GM21576 (cell line): ENCODE results near the gene KIAA0825.

Experiments used
- ATAC-seq: cut with Tn5 transposase; IDR thresholded peaks from one replicate; pipeline ENCODE4 v1.9.1; 2021; ENCODE audit warnings: mild to moderate bottlenecking, moderate library complexity; ENCODE audit not compliant: unreplicated experiment

The KIAA0825 gene

GRCh38 chr5:94517490-94518488 lies 100.6 kb downstream of the KIAA0825 start:
- no peak for ATAC-seq

- no peak for ATAC-seq
These were observed 102.3 kb downstream of the KIAA0825 start for GRCh38 chr5:94516148-94516547.

GRCh38 chr5:94508461-94509148 lies 109.8 kb downstream of the KIAA0825 start:
- ATAC-seq, result no peak

- ATAC-seq, result no peak
These were observed 112.9 kb downstream of the KIAA0825 start for GRCh38 chr5:94505327-94506068.

GRCh38 chr5:94503677-94504076 lies 114.7 kb downstream of the KIAA0825 start:
- ATAC-seq, result no peak

GRCh38 chr5:94501365-94501764 lies 117.0 kb downstream of the KIAA0825 start:
- no peak for ATAC-seq

GRCh38 chr5:94499806-94500205 lies 118.6 kb downstream of the KIAA0825 start:
- no peak for ATAC-seq

- ATAC-seq, result no peak
These were observed 120.2 kb downstream of the KIAA0825 start for GRCh38 chr5:94498199-94498598.

- no peak for ATAC-seq
These were observed 133.3 kb downstream of the KIAA0825 start for GRCh38 chr5:94485067-94485466.

- no peak for ATAC-seq
These were observed 137.3 kb downstream of the KIAA0825 start for GRCh38 chr5:94481059-94481458.

GRCh38 chr5:94480486-94480885 lies 137.9 kb downstream of the KIAA0825 start:
- no peak for ATAC-seq

GRCh38 chr5:94473936-94474335 lies 144.5 kb downstream of the KIAA0825 start:
- ATAC-seq, result no peak

GRCh38 chr5:94471521-94471920 lies 146.9 kb downstream of the KIAA0825 start:
- no peak for ATAC-seq

- ATAC-seq, result no peak
These were observed 147.6 kb downstream of the KIAA0825 start for GRCh38 chr5:94470802-94471201.

- no peak for ATAC-seq
These were observed 148.5 kb downstream of the KIAA0825 start for GRCh38 chr5:94469894-94470329.

- ATAC-seq, result no peak
These were observed 150.2 kb downstream of the KIAA0825 start for GRCh38 chr5:94467954-94468930.

- ATAC-seq, result no peak
These were observed 151.0 kb downstream of the KIAA0825 start for GRCh38 chr5:94467346-94467953.

GRCh38 chr5:94463739-94464138 lies 154.7 kb downstream of the KIAA0825 start:
- no peak for ATAC-seq

- ATAC-seq, result no peak
These were observed 157.3 kb downstream of the KIAA0825 start for GRCh38 chr5:94461131-94461530.

GRCh38 chr5:94459915-94460314 lies 158.5 kb downstream of the KIAA0825 start:
- no peak for ATAC-seq
